ENCODE measurements around the gene SH3YL1. TPM values are rescaled to one million over a fixed set of nuclear protein-coding genes. Genes with fewer than 3 reads are reported as not detected.

Gene SH3YL1
- total and polyA plus RNA-seq, 7 donors, result 7.7 to 10.0 (median 9.2) TPM

DNA sequence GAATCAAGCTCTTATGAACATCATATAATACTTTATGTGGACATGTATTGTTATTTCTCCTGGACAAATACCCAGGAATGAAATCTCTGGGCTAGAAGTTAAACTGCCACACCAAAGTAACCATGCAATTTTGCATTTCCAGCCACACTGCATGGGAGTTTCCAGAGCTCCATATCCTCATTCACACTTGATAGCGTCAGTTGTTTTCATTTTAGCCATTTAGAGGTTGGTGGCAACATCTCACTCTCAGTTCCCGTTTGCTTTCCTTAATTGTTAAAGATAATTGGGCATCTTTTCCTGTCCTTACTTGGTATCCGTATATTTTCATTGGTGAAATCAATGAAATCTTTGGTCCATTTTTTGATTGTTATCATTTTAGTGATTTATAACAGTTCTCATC lies 47.8 kb downstream of the SH3YL1 start:
- H3K27ac ChIP-seq, result no peak overlapping the region
- H3K9me3 ChIP-seq, result no peaks in the 10 kb centered on the region
- H3K4me1 ChIP-seq, result no peaks in the 10 kb centered on the region
- TF ChIP-seq CTCF (IDR thresholded peaks at IDR 0.05), result no peak
- intact Hi-C loops (cut with DNase I), result no loop called here
- ATAC-seq (no peak), DNase-seq (no peak)
- H3K4me3 ChIP-seq, result no peak overlapping the region
- peaks cover 0 to 27% of the 10 kb centered on the region in 2 donors for H3K36me3 ChIP-seq (ENCODE audit: insufficient read depth in 1 of 2, low read depth in 1 of 2)
- WGBS, 3 donors, result 84 to 89% (median 84%) methylated on average over 3 of the region's 3 CpGs
- peaks cover 0 to 10% (median 0%) of the 10 kb centered on the region in 3 donors for H3K27me3 ChIP-seq (ENCODE audit: insufficient read depth in 3 of 3, low read length in 2 of 3)

GRCh38 chr2:213932-214693 lies 49.7 kb downstream of the SH3YL1 start:
- Histone ChIP-seq H3K9me3 (no peaks in the 10 kb centered on the region), H3K27me3 (ENCODE audit: insufficient read depth in 3 of 3, low read length in 2 of 3) (peaks cover 0 to 10% (median 2%) of the 10 kb centered on the region in 3 donors), H3K36me3 (ENCODE audit: insufficient read depth in 1 of 2, low read depth in 1 of 2) (peaks cover 0 to 21% of the 10 kb centered on the region in 2 donors), H3K27ac (peak overlapping the region; percentile 36), H3K4me1 (no peaks in the 10 kb centered on the region), H3K4me3 (peak overlapping the region; percentile 42)
- intact Hi-C loops (cut with DNase I), result no loop called here
- DNase-seq, result no peak
- peak in 3 of 4 donors; percentile 77 to 88 (median 86) for ATAC-seq
- no peak for TF ChIP-seq CTCF (IDR thresholded peaks at IDR 0.05)
- 37 to 63% (median 63%) methylated on average over 41 to 43 of the region's 43 CpGs for WGBS, 3 donors

DNA sequence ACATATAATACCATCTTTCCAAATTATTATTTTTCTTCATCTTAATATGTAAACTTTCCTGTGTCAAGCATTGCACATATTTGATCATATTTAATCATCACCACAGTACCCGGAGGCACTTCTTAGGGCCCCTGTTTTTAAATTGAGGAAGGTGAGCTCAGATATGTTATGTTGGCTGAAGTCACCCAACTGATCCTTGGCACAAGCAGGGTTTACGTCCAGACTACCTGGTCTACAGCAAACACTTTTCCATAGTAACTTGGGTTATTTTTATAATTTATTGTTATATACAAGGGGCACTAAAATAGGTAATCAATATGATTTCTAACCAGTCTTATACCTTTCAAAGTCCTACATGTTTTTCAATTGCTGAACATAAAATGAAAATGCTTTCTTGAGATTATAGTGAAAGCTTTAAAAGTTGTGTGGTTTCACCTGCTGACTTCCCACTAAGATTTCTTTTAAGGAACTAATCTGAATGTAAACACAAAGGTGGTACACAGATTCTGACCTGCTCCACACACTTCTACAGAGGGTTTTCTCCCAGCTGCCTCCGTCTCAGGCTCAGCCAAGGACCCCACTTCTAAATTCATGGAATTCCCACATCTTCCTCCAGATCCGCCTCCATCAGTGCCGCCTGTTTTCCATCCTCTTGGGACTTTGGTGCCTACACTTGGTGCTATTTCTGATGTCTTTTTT lies 52.2 kb downstream of the SH3YL1 start:
- no peaks in the 10 kb centered on the region for H3K4me1 ChIP-seq
- no peak for TF ChIP-seq CTCF (IDR thresholded peaks at IDR 0.05)
- ATAC-seq (no peak), DNase-seq (no peak)
- H3K4me3 ChIP-seq, result no peak overlapping the region
- no peaks in the 10 kb centered on the region for H3K36me3 ChIP-seq (ENCODE audit: insufficient read depth in 1 of 2, low read depth in 1 of 2)
- WGBS, 3 donors, result 65 to 93% (median 78%) methylated on average over 5 of the region's 5 CpGs
- H3K27ac ChIP-seq, result no peak overlapping the region
- intact Hi-C loops (cut with DNase I), result no loop called here
- peaks cover 0 to 10% (median 2%) of the 10 kb centered on the region in 3 donors for H3K27me3 ChIP-seq (ENCODE audit: insufficient read depth in 3 of 3, low read length in 2 of 3)
- H3K9me3 ChIP-seq, result no peaks in the 10 kb centered on the region

- Histone ChIP-seq H3K4me3 (no peak overlapping the region), H3K27ac (no peak overlapping the region), H3K36me3 (ENCODE audit: insufficient read depth in 1 of 2, low read depth in 1 of 2) (no peaks in the 10 kb centered on the region), H3K9me3 (no peaks in the 10 kb centered on the region), H3K27me3 (ENCODE audit: insufficient read depth in 3 of 3, low read length in 2 of 3) (peaks cover 0 to 10% (median 2%) of the 10 kb centered on the region in 3 donors), H3K4me1 (no peaks in the 10 kb centered on the region)
- intact Hi-C loops (cut with DNase I), result no loop called here
- no peak for TF ChIP-seq CTCF (IDR thresholded peaks at IDR 0.05)
- no peak for ATAC-seq
- no peak for DNase-seq
- WGBS, 3 donors, result 79 to 91% (median 88%) methylated on average over 4 of the region's 4 CpGs
Measured at GRCh38 chr2:210660-211059, 53.2 kb downstream of the SH3YL1 start.

Measured in psoas muscle (tissue), 8 donors.